Measurements from ENCODE around the gene DCP1B. TPM values are rescaled to one million over a fixed set of nuclear protein-coding genes. Genes with fewer than 3 reads are reported as not detected.

DCP1B gene
- total RNA-seq, 1 donor, result 6.7 TPM

DNA sequence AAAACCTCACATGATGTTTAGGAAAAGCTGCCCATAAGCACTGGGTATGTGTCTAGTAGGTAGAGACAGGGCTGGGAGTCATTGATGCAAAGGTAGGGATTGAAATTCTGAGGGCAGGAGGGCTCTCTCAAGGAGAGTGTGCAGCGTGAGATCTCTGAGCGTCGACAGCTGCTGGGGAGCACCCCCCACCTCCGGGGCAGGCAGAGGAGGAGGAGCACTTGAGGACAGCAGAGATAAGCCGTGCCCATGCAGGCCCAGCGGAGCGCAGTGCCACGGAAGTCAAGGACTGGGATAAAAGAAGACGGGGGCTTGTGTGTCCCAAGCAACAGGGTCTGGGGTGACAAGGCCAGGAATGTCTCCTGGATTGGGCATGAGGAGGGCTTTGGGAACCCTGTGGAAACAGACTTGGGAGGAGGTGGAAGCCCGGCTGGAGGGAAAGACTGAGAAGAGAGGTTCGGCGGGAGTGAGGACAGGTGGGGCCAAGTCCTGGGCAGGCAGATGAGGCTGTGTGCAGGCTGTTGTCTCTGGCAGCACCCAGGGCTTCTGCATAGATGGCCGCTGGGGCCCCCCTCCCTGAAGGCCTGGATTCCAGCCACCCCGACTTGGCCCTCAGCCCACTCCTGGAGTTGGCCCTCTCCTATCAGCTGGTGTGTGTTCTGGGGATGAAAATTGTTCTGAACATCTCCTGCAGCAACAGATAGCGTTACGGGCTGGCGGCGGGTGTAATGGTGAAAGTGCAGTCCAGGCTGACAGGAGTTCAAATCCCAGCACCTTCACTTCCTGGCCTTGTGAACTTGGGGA lies 87.7 kb downstream of the DCP1B start:
- no peaks in the 10 kb centered on the region for H3K27me3 ChIP-seq (ENCODE audit: insufficient read depth, low read length)
- peaks cover 46% of the 10 kb centered on the region for H3K4me1 ChIP-seq (ENCODE audit: insufficient read depth, low read length)
- no peak overlapping the region for H3K4me3 ChIP-seq (ENCODE audit: low read length)
- H3K9me3 ChIP-seq (ENCODE audit: low read depth, low read length), result no peaks in the 10 kb centered on the region

- Histone ChIP-seq H3K27me3 (ENCODE audit: insufficient read depth, low read length) (no peaks in the 10 kb centered on the region), H3K9me3 (ENCODE audit: low read depth, low read length) (no peaks in the 10 kb centered on the region), H3K4me3 (ENCODE audit: low read length) (no peak overlapping the region), H3K4me1 (ENCODE audit: insufficient read depth, low read length) (peaks cover 36% of the 10 kb centered on the region)
Observed at GRCh38 chr12:1915082-1915968, 88.9 kb downstream of the DCP1B start.

- Histone ChIP-seq H3K4me3 (ENCODE audit: low read length) (no peak overlapping the region), H3K9me3 (ENCODE audit: low read depth, low read length) (no peaks in the 10 kb centered on the region), H3K27me3 (ENCODE audit: insufficient read depth, low read length) (no peaks in the 10 kb centered on the region), H3K4me1 (ENCODE audit: insufficient read depth, low read length) (peaks cover 32% of the 10 kb centered on the region)
Observed at GRCh38 chr12:1914114-1914911, 89.9 kb downstream of the DCP1B start.

GRCh38 chr12:1913377-1914113 lies 90.7 kb downstream of the DCP1B start:
- Histone ChIP-seq H3K27me3 (ENCODE audit: insufficient read depth, low read length) (no peaks in the 10 kb centered on the region), H3K4me1 (ENCODE audit: insufficient read depth, low read length) (peaks cover 24% of the 10 kb centered on the region), H3K4me3 (ENCODE audit: low read length) (no peak overlapping the region), H3K9me3 (ENCODE audit: low read depth, low read length) (no peaks in the 10 kb centered on the region)

- Histone ChIP-seq H3K27me3 (ENCODE audit: insufficient read depth, low read length) (no peaks in the 10 kb centered on the region), H3K9me3 (ENCODE audit: low read depth, low read length) (no peaks in the 10 kb centered on the region), H3K4me1 (ENCODE audit: insufficient read depth, low read length) (peaks cover 25% of the 10 kb centered on the region), H3K4me3 (ENCODE audit: low read length) (no peak overlapping the region)
Observed at GRCh38 chr12:1912580-1913376, 91.5 kb downstream of the DCP1B start.

DNA sequence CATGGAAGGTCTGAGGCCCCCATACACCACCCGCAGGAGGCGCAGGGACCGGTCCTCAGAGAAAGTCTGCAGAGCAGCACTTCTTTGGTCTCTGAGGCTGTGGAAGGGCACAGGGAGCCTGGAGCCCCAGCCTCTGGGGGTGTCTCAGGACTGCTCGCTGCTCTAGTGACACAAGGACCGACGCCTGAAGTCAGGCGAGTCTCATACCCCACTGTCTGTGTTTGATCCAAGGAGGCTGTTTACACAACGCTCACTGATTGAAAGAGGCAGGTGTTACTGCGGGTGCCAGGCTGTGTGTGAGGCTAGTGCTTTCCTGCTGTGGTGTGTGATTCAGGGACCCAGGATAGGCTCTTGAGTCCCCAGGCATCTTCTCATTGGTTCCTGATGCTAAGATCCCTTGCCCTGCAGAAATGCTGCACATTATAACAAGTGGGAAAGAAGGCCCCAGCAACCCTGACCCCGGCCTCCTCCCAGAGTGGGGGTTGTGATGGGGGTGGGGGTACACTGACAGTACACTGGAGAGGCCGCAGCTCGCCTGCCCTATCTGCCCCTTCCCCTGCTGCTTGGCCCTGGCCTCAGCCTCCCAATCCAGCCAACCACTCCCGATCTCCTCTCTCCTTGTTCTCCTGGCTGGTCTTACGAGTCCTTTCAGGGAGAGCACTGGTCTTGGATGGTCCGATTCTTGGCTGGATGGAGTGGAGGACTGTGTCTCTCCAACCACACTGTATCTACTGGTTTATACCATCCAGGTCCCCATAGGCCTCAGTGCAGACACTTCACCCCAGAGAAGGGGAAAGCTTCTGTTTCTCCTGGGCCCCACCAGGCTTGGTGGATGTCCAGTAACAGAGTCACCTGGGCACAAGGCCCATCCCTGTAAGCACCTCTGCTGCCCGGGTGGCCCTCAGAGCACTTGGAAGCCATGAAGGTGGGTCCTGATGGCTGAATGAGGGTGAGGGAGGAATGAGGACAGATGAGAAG lies 92.4 kb downstream of the DCP1B start:
- Histone ChIP-seq H3K27me3 (ENCODE audit: insufficient read depth, low read length) (no peaks in the 10 kb centered on the region), H3K4me3 (ENCODE audit: low read length) (no peak overlapping the region), H3K9me3 (ENCODE audit: low read depth, low read length) (no peaks in the 10 kb centered on the region), H3K4me1 (ENCODE audit: insufficient read depth, low read length) (peaks cover 22% of the 10 kb centered on the region)

DNA sequence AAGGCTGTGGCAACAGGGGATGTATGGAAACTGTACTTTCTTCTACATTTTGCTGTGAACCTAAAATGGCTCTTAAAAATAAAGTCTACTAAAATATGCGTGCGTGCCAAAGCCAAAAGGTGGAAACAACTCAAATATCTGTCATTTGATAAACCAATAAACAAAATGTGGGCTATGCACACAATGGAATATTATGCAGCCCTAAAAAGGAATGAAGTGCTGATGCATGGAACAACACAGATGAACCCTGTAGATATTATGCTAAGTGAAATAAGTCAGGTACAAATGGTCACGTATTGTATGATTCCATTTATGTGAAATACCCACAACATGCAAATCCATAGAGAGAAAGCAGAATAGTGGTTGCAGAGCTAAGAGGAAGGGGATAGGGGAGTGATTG lies 93.8 kb downstream of the DCP1B start:
- Histone ChIP-seq H3K4me1 (ENCODE audit: insufficient read depth, low read length) (peaks cover 11% of the 10 kb centered on the region), H3K4me3 (ENCODE audit: low read length) (no peak overlapping the region), H3K27me3 (ENCODE audit: insufficient read depth, low read length) (no peaks in the 10 kb centered on the region), H3K9me3 (ENCODE audit: low read depth, low read length) (peaks cover 3% of the 10 kb centered on the region)

DNA sequence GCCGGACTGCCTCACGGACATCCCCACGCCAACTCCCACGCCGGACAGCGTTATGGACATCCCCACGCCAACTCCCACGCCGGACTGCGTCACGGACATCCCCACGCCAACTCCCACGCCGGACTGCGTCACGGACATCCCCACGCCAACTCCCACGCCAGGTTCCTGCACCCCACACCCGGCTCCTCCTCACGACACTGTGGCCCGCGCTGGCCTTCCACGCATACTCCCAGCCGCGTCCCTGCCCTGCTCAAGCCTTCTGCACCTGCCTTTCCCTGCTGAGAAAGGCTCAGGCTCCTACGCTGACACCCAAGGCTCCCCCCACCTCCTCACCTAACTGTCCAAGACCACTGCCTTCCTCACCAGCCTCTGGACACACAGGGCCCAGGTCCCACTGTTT lies 95.5 kb downstream of the DCP1B start:
- Histone ChIP-seq H3K4me3 (ENCODE audit: low read length) (no peak overlapping the region), H3K27me3 (ENCODE audit: insufficient read depth, low read length) (no peaks in the 10 kb centered on the region), H3K4me1 (ENCODE audit: insufficient read depth, low read length) (peaks cover 6% of the 10 kb centered on the region), H3K9me3 (ENCODE audit: low read depth, low read length) (peaks cover 16% of the 10 kb centered on the region)

- no peaks in the 10 kb centered on the region for H3K27me3 ChIP-seq (ENCODE audit: insufficient read depth, low read length)
- peaks cover 6% of the 10 kb centered on the region for H3K4me1 ChIP-seq (ENCODE audit: insufficient read depth, low read length)
- no peak overlapping the region for H3K4me3 ChIP-seq (ENCODE audit: low read length)
- H3K9me3 ChIP-seq (ENCODE audit: low read depth, low read length), result peaks cover 16% of the 10 kb centered on the region
Observed at GRCh38 chr12:1907652-1908611, 96.3 kb downstream of the DCP1B start.

DNA sequence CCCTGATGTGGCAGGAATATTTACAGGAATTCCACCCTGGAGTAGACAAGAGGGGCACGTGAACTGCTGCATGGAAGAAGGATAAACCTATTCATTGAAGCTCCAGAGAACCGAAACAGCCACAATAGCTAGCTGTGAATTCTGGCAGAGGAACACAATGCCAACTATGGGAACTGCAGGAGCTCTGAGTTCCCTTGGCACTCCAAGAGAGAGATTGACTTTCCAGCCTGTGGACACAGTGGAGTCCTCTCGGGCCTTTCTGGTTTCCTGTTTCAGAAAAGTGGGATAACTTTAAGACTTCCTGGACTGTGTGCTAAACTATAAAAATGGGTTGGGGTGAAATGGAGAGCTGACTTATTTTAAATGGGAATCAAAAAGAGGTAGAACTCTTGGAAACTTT lies 97.7 kb downstream of the DCP1B start:
- H3K4me1 ChIP-seq (ENCODE audit: insufficient read depth, low read length), result peaks cover 6% of the 10 kb centered on the region
- H3K27me3 ChIP-seq (ENCODE audit: insufficient read depth, low read length), result no peaks in the 10 kb centered on the region
- H3K4me3 ChIP-seq (ENCODE audit: low read length), result no peak overlapping the region
- H3K9me3 ChIP-seq (ENCODE audit: low read depth, low read length), result peaks cover 16% of the 10 kb centered on the region

DNA sequence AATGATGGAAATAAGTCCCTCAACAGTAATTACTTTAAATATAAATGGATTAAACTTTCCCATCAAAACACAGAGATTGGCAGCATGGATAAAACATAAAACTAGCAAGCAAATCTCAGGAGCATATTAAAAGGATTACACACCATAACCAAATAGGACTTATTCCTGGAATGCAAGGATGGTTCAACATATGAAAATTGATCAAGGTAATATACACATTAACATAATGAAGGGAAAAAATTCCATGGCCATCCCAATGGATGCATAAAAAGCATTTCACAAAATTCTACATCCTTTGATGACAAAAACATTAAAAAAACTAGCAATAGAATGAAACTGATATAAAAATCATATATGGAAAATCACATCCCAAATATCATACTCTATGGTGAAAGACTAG lies 99.4 kb downstream of the DCP1B start:
- Histone ChIP-seq H3K4me3 (ENCODE audit: low read length) (no peak overlapping the region), H3K27me3 (ENCODE audit: insufficient read depth, low read length) (no peaks in the 10 kb centered on the region), H3K4me1 (ENCODE audit: insufficient read depth, low read length) (peaks cover 6% of the 10 kb centered on the region), H3K9me3 (ENCODE audit: low read depth, low read length) (peaks cover 16% of the 10 kb centered on the region)

DNA sequence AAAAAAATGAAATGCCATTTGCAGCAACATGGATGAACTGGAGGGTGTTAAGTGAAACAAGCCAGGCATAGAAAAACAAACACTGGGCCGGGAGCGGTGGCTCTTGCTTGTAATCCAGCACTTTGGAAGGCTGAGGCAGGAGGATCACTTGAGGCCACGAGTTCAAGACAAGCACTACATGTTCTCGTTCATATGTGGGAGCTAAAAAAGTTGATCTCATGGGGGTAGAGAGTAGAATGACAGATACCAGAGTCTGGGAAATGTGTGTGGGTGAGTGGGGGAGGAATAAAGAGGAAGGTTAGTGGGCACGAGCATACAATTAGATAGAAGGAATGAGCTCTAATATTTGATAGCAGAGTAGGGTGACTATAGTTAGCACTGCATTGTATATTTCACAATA lies 107.3 kb downstream of the DCP1B start:
- peaks cover 3% of the 10 kb centered on the region for H3K27me3 ChIP-seq (ENCODE audit: insufficient read depth, low read length)

More for the DNA sequence above, 107.3 kb downstream of the DCP1B start:
- Histone ChIP-seq H3K9me3 (ENCODE audit: low read depth, low read length) (peaks cover 14% of the 10 kb centered on the region), H3K4me3 (ENCODE audit: low read length) (no peak overlapping the region), H3K4me1 (ENCODE audit: insufficient read depth, low read length) (no peaks in the 10 kb centered on the region)

All from mononuclear cell (primary cell).